ENCODE measurements around the gene SLC25A48. TPM values are rescaled to one million over a fixed set of nuclear protein-coding genes. Genes with fewer than 3 reads are reported as not detected.

The SLC25A48 gene
- total RNA-seq, 1 donor from 2014 or later, result not detected

DNA sequence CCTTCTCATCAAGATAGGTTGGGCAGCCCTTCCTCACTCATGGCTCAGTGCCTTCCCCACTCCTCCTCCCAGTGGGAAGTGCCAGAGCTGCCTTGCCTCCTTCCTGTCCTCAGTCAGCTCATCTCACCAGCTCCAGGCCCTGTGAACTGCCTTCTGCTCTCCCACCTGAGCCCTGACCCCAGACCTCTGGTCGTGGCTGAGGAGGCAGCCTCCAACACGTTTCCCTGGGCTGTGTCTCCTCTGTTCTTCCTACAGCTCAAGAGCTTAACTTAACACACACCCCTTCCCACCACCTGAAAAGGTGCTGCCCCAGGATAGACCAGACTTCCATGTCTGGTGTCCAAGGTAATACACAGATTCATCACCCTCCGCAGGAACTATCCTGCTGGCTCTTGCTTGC, 40.0 kb downstream of the SLC25A48 start:
- H3K27me3 Mint-ChIP-seq (ENCODE audit: unreplicated experiment), result peaks cover 7% of the 10 kb centered on the region
- H3K4me3 Mint-ChIP-seq (ENCODE audit: unreplicated experiment), result no peak overlapping the region
- no peaks in the 10 kb centered on the region for H3K9me3 Mint-ChIP-seq (ENCODE audit: unreplicated experiment)
- DNase-seq (ENCODE audit: low spot score), result no peak
- no peaks in the 10 kb centered on the region for H3K4me1 Mint-ChIP-seq (ENCODE audit: unreplicated experiment)
- no peaks in the 10 kb centered on the region for H3K36me3 Mint-ChIP-seq (ENCODE audit: low read depth, unreplicated experiment)
- TF ChIP-seq, protein P1, sequence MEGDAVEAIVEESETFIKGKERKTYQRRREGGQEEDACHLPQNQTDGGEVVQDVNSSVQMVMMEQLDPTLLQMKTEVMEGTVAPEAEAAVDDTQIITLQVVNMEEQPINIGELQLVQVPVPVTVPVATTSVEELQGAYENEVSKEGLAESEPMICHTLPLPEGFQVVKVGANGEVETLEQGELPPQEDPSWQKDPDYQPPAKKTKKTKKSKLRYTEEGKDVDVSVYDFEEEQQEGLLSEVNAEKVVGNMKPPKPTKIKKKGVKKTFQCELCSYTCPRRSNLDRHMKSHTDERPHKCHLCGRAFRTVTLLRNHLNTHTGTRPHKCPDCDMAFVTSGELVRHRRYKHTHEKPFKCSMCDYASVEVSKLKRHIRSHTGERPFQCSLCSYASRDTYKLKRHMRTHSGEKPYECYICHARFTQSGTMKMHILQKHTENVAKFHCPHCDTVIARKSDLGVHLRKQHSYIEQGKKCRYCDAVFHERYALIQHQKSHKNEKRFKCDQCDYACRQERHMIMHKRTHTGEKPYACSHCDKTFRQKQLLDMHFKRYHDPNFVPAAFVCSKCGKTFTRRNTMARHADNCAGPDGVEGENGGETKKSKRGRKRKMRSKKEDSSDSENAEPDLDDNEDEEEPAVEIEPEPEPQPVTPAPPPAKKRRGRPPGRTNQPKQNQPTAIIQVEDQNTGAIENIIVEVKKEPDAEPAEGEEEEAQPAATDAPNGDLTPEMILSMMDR (IDR thresholded peaks at IDR 0.05; ENCODE audit: unreplicated experiment), result no peak
- H3K27ac Mint-ChIP-seq (ENCODE audit: unreplicated experiment), result no peak overlapping the region

DNA sequence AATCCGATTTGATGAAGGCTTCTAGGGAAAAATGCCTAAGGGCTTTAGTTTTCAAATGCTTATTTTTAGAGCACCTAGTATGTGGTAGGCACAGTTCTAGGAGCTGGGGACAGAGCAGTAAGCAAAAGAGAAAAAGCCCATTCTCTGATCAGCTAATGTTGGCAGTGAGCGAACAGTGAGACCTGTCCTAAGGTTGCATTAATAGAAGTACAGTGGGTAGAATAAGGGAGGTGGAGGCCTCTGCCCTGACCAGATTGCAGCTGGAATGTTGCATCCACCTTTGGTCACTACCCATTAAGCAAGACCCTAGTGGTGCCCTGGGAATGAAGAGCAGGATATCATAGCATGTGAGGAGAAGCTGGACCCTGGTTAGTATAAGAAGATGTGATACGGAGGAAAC, 41.1 kb downstream of the SLC25A48 start:
- Mint-ChIP-seq H3K4me3 (ENCODE audit: unreplicated experiment) (no peak overlapping the region), H3K4me1 (ENCODE audit: unreplicated experiment) (no peaks in the 10 kb centered on the region), H3K27ac (ENCODE audit: unreplicated experiment) (no peak overlapping the region), H3K36me3 (ENCODE audit: low read depth, unreplicated experiment) (no peaks in the 10 kb centered on the region), H3K27me3 (ENCODE audit: unreplicated experiment) (peaks cover 7% of the 10 kb centered on the region), H3K9me3 (ENCODE audit: unreplicated experiment) (no peaks in the 10 kb centered on the region)
- TF ChIP-seq, protein P1 (IDR thresholded peaks at IDR 0.05; ENCODE audit: unreplicated experiment), result no peak
- no peak for DNase-seq (ENCODE audit: low spot score)

DNA sequence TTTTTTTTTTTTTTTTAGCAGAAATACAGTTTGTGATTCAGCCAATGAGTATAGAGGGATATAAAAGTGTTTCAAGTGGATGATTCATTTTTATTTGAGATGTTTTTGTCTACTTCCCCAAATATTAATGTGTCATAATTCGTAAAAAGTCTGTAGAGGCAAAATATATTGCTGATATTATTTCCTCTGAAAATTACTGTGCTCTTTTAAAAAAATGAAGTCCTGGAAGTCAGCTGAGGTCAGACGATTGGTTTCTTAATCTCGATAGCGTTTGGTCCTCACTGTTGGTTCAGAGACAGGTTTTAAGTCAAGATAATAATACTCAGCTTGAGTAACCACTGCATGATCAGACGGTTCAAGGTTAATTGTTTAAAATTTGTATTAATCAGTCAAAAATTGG, 41.7 kb downstream of the SLC25A48 start:
- TF ChIP-seq, protein P1 (IDR thresholded peaks at IDR 0.05; ENCODE audit: unreplicated experiment), result no peak
- no peak overlapping the region for H3K4me3 Mint-ChIP-seq (ENCODE audit: unreplicated experiment)
- H3K4me1 Mint-ChIP-seq (ENCODE audit: unreplicated experiment), result peaks cover 2% of the 10 kb centered on the region
- H3K27ac Mint-ChIP-seq (ENCODE audit: unreplicated experiment), result no peak overlapping the region
- H3K36me3 Mint-ChIP-seq (ENCODE audit: low read depth, unreplicated experiment), result no peaks in the 10 kb centered on the region
- no peaks in the 10 kb centered on the region for H3K9me3 Mint-ChIP-seq (ENCODE audit: unreplicated experiment)
- DNase-seq (ENCODE audit: low spot score), result no peak
- peaks cover 7% of the 10 kb centered on the region for H3K27me3 Mint-ChIP-seq (ENCODE audit: unreplicated experiment)

DNA sequence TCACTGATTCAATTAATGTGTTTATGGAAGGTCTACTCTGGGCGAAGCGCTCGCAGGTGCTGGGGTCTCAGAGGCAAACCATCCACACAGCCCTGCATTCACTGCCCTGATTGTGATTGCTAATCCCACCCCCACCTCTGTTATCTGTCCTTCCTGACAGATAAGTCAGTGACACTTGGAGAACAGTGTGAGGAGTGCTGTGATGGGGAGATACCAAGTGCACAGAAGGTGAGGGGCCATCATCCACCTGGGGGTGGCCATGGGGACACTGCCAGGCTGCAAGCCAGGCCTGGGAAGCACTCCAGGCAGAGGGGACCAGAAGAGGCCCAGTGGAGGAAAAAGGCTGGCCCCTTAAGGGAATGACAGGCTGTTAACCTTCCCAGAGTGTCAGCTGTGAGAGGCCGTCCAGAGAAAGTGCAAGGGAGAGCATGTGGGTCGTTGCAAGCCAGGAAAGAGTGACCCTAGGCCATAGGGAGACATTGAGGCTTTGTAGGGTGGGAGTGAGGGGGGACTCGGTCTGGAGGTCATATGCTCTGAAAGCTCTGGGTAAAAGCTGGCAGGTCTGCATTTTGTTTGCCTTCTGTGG, 43.2 kb downstream of the SLC25A48 start:
- H3K4me1 Mint-ChIP-seq (ENCODE audit: unreplicated experiment), result peaks cover 2% of the 10 kb centered on the region
- peaks cover 4% of the 10 kb centered on the region for H3K27me3 Mint-ChIP-seq (ENCODE audit: unreplicated experiment)
- H3K27ac Mint-ChIP-seq (ENCODE audit: unreplicated experiment), result no peak overlapping the region
- H3K9me3 Mint-ChIP-seq (ENCODE audit: unreplicated experiment), result no peaks in the 10 kb centered on the region
- TF ChIP-seq, protein P1 (IDR thresholded peaks at IDR 0.05; ENCODE audit: unreplicated experiment), result no peak
- H3K4me3 Mint-ChIP-seq (ENCODE audit: unreplicated experiment), result no peak overlapping the region
- H3K36me3 Mint-ChIP-seq (ENCODE audit: low read depth, unreplicated experiment), result no peaks in the 10 kb centered on the region
- DNase-seq (ENCODE audit: low spot score), result no peak

DNA sequence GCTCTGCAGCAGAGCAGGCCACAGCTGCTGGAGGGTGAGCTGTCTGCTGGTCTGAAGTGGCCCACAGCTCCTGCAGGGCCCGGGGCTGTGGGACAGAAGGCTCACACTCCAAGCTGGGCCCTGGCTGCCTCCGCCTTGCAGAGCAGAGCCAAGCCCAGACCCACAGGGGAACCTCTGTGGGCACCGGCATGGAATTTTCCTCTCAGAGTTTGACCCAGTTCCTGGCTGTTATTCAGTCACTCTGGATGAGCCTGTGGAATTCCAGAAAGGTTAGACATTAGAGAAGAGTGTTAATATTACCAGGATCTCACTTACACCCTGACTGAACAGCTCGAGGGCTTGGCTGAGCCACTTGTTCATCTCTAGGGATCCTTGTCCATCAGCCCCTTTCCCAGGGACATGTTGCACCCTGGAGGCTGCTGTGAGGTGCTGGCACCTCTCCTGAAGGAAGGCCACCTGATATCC, 43.7 kb downstream of the SLC25A48 start:
- no peaks in the 10 kb centered on the region for H3K9me3 Mint-ChIP-seq (ENCODE audit: unreplicated experiment)
- no peak overlapping the region for H3K4me3 Mint-ChIP-seq (ENCODE audit: unreplicated experiment)
- no peak for DNase-seq (ENCODE audit: low spot score)
- no peaks in the 10 kb centered on the region for H3K36me3 Mint-ChIP-seq (ENCODE audit: low read depth, unreplicated experiment)
- TF ChIP-seq, protein P1 (IDR thresholded peaks at IDR 0.05; ENCODE audit: unreplicated experiment), result no peak
- H3K27ac Mint-ChIP-seq (ENCODE audit: unreplicated experiment), result no peak overlapping the region
- peaks cover 2% of the 10 kb centered on the region for H3K4me1 Mint-ChIP-seq (ENCODE audit: unreplicated experiment)
- H3K27me3 Mint-ChIP-seq (ENCODE audit: unreplicated experiment), result peaks cover 3% of the 10 kb centered on the region
